ENCODE data around the gene GNG4. TPM values are rescaled to one million over a fixed set of nuclear protein-coding genes. Genes with fewer than 3 reads are reported as not detected.
"Not testable (repeated sequence)": the region's sequence is repeated elsewhere in the genome, so short reads cannot be mapped to it uniquely, and the experiment has no call there.

GNG4 gene
- total RNA-seq, 2 donors from 2014 or later: not detected

DNA sequence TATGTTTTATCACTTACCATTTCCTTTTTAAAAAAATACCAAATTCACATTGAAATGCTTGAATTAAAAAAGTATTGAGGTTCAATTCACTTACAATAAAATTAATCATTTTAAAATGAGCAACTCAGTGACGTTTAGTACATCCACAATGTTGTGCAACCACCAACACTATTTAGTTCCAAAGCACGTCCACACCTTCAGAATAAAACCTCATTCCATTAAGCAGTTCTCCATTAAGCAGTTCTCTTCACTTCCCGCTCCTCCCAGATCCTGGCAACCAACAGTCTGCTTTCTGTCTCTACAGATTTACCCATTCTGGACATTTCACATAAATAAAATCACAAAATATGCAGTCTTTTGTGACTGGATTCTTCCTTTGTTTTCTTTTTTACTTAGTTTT, 41.3 kb downstream of the GNG4 start:
- no peaks in the 10 kb centered on the region for H3K9me3 ChIP-seq (ENCODE audit: control insufficient read depth, low read length, poor library complexity, severe bottlenecking)
- H3K4me3 Mint-ChIP-seq: no peak overlapping the region
- peaks cover 5% of the 10 kb centered on the region for H3K4me1 Mint-ChIP-seq
- DNase-seq (no peak), ATAC-seq (no peak)
- H3K27me3 Mint-ChIP-seq: peaks cover 5% of the 10 kb centered on the region
- H3K27ac Mint-ChIP-seq: no peak overlapping the region
- peaks cover 2% of the 10 kb centered on the region for H3K36me3 Mint-ChIP-seq (ENCODE audit: low read depth)

DNA sequence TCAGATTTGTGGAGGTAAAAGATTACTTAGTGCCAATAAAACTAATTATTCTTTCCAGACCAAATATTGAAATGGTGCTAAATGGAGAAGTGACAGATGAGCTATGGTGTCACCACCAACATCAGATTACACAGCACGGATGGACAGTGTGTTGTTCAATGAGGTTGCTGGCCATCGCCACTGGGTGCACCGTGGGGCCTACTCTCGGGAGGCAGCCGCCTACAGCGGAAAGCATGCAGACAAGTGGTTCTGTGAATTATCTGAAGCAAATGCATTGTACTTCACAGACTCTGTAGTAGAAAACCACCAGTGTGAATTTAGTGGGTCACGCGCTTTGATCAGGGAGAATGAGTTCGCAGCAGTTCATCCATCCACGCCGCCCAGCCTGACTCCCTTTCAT, 42.3 kb downstream of the GNG4 start:
- H3K4me1 Mint-ChIP-seq: peaks cover 5% of the 10 kb centered on the region
- peaks cover 2% of the 10 kb centered on the region for H3K36me3 Mint-ChIP-seq (ENCODE audit: low read depth)
- DNase-seq: no peak
- no peak for ATAC-seq
- H3K9me3 ChIP-seq (ENCODE audit: control insufficient read depth, low read length, poor library complexity, severe bottlenecking): no peaks in the 10 kb centered on the region
- H3K27ac Mint-ChIP-seq: no peak overlapping the region
- H3K27me3 Mint-ChIP-seq: peaks cover 4% of the 10 kb centered on the region
- H3K4me3 Mint-ChIP-seq: no peak overlapping the region

DNA sequence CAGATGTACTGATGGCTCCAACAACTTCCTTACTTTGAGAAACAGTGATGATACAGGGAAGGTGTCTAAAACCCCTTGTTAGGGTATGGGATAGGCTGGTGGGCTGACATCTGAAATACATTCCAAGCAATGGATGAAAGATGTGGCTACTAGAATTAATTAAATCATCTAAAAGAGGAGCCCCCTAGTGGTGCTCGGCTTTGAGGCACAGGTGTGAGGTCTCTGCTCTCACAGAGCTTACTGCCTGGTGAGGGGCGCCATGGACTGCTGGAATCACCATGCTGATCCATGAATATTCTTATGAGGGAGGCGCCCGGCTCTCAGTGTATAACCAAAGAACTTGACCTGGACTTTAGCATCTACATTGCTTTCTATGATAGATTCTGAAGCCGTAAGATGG, 48.5 kb downstream of the GNG4 start:
- Mint-ChIP-seq H3K4me1 (peaks cover 5% of the 10 kb centered on the region), H3K4me3 (no peak overlapping the region)
- no peak for DNase-seq

DNA sequence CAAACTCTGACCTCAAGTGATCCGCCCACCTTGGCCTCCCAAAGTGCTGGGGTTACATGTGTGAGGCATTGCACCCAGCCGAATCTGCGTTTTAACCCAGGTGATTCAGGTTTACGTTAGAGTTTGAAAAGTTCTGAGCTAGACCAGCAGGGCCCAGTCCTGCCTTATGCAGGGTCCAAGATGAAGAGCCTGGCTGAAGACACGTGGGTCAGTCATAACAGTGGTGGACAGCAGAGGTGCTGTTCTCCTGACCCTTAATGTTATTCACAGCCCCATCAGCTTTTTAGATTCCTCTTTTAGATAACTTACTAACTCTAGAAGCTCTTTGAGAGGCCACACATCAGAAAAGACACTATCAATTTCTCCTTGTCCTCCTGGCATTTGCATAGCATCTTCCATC, 50.0 kb downstream of the GNG4 start:
- no peak overlapping the region for H3K4me3 Mint-ChIP-seq
- DNase-seq (no peak), ATAC-seq (no peak)
- no peaks in the 10 kb centered on the region for H3K9me3 ChIP-seq (ENCODE audit: control insufficient read depth, low read length, poor library complexity, severe bottlenecking)
- H3K36me3 Mint-ChIP-seq (ENCODE audit: low read depth): peaks cover 2% of the 10 kb centered on the region
- H3K4me1 Mint-ChIP-seq: peaks cover 5% of the 10 kb centered on the region
- H3K27ac Mint-ChIP-seq: no peak overlapping the region
- no peaks in the 10 kb centered on the region for H3K27me3 Mint-ChIP-seq

More for the DNA sequence above, 48.5 kb downstream of the GNG4 start:
- H3K36me3 Mint-ChIP-seq (ENCODE audit: low read depth): peaks cover 2% of the 10 kb centered on the region
- no peak overlapping the region for H3K27ac Mint-ChIP-seq
- ATAC-seq: no peak
- H3K9me3 ChIP-seq (ENCODE audit: control insufficient read depth, low read length, poor library complexity, severe bottlenecking): no peaks in the 10 kb centered on the region
- H3K27me3 Mint-ChIP-seq: no peaks in the 10 kb centered on the region

DNA sequence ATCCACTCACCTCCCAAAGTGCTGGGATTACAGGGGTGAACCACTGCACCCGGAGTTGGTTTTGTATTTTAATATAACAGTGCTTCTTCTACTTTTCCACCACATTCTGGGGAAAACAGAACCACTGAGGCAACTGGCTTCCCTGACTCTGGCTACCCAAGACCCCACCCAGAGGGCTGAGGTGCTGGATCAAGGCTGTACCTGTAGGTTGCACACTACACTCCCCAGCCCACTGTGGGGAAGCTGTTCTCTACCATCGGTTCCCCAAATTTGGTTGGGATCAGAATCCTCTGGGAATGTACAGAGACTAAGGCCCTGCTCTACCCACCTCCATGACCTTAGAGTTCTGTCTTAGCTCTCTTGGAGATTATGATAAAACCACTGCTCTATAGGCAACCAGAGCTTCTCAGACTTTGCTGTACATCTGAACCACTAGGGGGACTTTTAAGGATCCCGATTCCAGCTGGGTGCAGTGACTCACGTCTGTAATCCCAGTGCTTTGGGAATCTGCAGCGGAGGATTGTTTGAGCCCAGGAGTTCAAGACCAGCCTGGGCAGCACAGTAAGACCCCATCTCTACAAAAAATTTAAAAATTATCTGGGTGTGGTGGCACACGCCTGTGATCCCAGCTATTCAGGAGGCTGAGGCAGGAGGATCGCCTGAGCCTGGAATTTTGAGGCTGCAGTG, 51.6 kb downstream of the GNG4 start:
- peaks cover 9% of the 10 kb centered on the region for H3K27me3 Mint-ChIP-seq
- ATAC-seq: no peak
- DNase-seq: no peak
- H3K36me3 Mint-ChIP-seq (ENCODE audit: low read depth): no peaks in the 10 kb centered on the region
- H3K27ac Mint-ChIP-seq: no peak overlapping the region
- no peaks in the 10 kb centered on the region for H3K9me3 ChIP-seq (ENCODE audit: control insufficient read depth, low read length, poor library complexity, severe bottlenecking)
- no peak overlapping the region for H3K4me3 Mint-ChIP-seq
- no peaks in the 10 kb centered on the region for H3K4me1 Mint-ChIP-seq

DNA sequence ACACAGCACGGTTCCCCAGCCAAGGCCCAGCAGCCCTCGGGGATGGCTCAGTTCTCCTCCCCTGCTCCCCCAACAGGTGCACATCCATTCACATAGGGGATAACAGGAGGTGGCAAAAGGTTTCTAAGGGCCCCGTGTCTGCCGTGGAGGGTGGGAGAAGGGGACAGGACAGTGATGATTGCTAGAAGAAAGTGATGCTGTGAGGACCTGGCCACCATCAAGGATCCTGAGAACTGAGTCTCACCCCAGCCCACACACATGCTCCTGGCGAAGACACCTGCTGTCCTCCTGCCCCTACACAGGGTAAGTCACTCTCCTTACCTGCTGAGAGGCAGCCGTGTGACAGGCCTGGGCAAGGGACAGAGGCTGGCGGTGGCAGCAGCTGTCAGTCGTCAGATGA, 54.5 kb downstream of the GNG4 start:
- Mint-ChIP-seq H3K27me3 (peaks cover 22% of the 10 kb centered on the region), H3K4me1 (no peaks in the 10 kb centered on the region), H3K27ac (no peak overlapping the region), H3K4me3 (no peak overlapping the region), H3K36me3 (ENCODE audit: low read depth) (no peaks in the 10 kb centered on the region)
- ATAC-seq (no peak), DNase-seq (no peak)
- H3K9me3 ChIP-seq (ENCODE audit: control insufficient read depth, low read length, poor library complexity, severe bottlenecking): no peaks in the 10 kb centered on the region

DNA sequence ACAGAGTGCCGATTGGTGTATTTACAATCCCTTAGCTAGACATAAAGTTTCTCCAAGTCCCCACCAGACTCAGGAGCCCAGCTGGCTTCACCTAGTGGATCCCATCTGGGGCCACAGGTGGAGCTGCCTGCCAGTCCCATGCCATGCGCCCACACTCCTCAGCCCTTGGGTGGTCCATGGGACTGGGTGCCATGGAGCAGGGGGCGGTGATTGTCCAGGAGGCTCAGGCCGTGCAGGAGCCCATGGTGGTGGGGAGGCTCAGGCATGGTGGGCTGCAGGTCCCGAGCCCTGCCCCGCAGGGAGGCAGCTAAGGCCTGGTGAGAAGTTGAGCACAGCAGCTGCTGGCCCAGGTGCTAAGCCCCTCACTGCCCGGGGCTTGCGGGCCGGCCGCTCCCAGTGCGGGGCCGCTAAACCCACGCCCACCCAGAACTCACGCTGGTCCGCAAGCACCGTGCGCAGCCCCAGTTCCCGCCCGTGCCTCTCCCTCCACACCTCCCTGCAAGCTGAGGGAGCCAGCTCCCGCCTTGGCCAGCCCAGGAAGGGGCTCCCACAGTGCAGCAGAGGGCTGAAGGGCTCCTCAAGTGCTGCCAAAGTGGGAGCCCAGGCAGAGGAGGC, 55.2 kb downstream of the GNG4 start:
- H3K36me3 Mint-ChIP-seq (ENCODE audit: low read depth); H3K9me3 ChIP-seq (ENCODE audit: control insufficient read depth, low read length, poor library complexity, severe bottlenecking); H3K4me1 Mint-ChIP-seq; H3K4me3 Mint-ChIP-seq; DNase-seq; H3K27ac Mint-ChIP-seq; ATAC-seq: not testable (repeated sequence)
- peaks cover 22% of the 10 kb centered on the region for H3K27me3 Mint-ChIP-seq

DNA sequence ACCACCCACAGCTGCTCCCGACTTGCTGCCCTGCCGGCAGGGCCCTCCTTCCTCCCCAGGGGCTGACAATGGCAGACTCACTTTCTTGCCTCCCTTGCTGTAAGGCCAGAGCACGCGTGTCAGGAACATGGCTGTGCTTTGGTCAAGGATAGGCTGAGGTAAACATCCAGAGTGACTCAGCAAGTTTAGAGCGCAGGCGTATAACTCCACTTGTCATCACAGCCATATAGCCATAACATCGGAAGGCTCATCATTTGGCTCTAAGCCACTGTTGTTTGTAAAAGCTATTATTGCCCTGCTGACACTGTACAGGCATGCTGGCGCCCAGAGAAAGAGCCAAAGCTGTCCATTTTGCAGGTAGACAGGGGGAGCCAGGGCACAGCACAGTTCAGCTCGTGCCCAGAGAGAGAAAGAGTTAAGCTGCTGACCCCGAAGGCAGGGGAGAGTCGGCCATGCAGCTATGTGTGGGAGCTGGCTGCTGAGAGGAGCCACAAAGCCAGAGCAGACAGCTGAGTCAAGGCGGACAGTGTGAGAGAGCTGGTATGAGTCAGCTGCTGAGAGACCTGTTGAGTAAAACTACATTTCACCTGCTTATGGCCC, 60.6 kb downstream of the GNG4 start:
- Mint-ChIP-seq H3K4me3 (no peak overlapping the region), H3K36me3 (ENCODE audit: low read depth) (peaks cover 8% of the 10 kb centered on the region), H3K4me1 (no peaks in the 10 kb centered on the region), H3K27ac (no peak overlapping the region), H3K27me3 (peaks cover 39% of the 10 kb centered on the region)
- H3K9me3 ChIP-seq (ENCODE audit: control insufficient read depth, low read length, poor library complexity, severe bottlenecking): no peaks in the 10 kb centered on the region
- DNase-seq (no peak), ATAC-seq (no peak)

DNA sequence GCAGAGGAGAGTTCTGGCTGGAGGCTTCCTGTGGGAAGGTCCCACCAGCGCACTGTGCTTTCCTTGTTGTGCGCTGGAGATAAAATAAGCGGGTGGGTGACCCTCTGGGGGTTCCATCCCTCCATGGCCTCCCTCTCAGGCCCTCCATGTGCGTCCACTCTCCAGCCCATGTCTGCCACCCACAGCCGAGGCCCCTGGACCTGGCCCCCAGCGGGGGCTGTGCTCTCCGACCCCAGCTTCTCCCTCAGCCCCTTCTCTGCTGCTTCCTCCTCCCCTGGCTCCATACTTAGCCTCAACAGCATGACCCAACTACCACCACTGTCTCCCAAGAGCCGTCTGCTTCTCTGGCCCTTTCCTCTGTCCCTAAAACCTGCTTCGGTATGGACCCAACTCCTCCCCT, 61.4 kb downstream of the GNG4 start:
- no peak overlapping the region for H3K4me3 Mint-ChIP-seq
- ATAC-seq: no peak
- no peaks in the 10 kb centered on the region for H3K9me3 ChIP-seq (ENCODE audit: control insufficient read depth, low read length, poor library complexity, severe bottlenecking)
- no peak overlapping the region for H3K27ac Mint-ChIP-seq
- no peak for DNase-seq
- H3K4me1 Mint-ChIP-seq: no peaks in the 10 kb centered on the region
- H3K36me3 Mint-ChIP-seq (ENCODE audit: low read depth): peaks cover 8% of the 10 kb centered on the region
- H3K27me3 Mint-ChIP-seq: peaks cover 39% of the 10 kb centered on the region

DNA sequence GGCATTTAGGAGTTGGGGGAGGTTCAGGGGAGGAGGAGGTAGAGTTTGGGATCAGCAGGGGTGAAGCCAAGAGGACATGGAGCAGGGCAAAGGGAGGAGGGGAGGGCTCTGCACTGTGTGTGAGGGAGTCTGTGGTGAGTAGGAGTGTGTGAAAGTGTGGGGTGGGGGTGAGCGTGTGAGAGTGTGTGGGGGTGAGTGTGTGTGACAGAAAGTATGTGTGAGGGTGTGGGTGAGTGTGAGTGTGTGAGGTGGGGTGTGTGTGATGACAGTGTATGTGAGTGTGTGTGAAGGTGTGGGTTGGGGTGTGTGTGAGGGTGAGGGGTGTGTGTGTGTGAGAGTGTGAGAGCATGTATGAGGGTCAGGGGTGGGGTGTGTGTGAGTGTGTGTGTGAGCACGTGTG, 62.6 kb downstream of the GNG4 start:
- ATAC-seq (no peak), DNase-seq (no peak)
- Mint-ChIP-seq H3K4me1 (no peaks in the 10 kb centered on the region), H3K27me3 (peaks cover 42% of the 10 kb centered on the region), H3K4me3 (no peak overlapping the region), H3K36me3 (ENCODE audit: low read depth) (peaks cover 8% of the 10 kb centered on the region), H3K27ac (no peak overlapping the region)
- no peaks in the 10 kb centered on the region for H3K9me3 ChIP-seq (ENCODE audit: control insufficient read depth, low read length, poor library complexity, severe bottlenecking)

DNA sequence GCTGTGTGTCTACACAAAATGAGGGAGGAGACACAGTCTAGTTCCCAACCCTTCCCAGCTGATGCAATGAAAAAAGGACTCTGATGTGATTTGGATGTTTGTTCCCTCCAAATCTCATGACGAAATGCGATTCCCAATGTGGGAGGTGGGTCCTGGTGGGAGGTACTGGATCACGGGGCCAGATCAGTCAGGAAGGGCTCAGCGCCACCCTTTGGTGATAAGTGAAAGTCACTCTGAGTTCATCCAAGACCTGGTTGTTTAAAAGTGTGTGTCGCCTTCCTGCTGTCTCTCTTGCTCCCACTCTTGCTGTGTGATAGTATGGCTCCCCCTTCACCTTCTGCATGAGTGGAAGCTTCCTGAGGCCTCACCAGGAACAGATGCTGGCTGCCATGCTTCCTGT, 63.2 kb downstream of the GNG4 start:
- no peak for ATAC-seq
- DNase-seq: no peak
- no peak overlapping the region for H3K27ac Mint-ChIP-seq
- H3K9me3 ChIP-seq (ENCODE audit: control insufficient read depth, low read length, poor library complexity, severe bottlenecking): no peaks in the 10 kb centered on the region
- H3K36me3 Mint-ChIP-seq (ENCODE audit: low read depth): peaks cover 8% of the 10 kb centered on the region
- no peak overlapping the region for H3K4me3 Mint-ChIP-seq
- H3K27me3 Mint-ChIP-seq: peaks cover 37% of the 10 kb centered on the region
- H3K4me1 Mint-ChIP-seq: no peaks in the 10 kb centered on the region

DNA sequence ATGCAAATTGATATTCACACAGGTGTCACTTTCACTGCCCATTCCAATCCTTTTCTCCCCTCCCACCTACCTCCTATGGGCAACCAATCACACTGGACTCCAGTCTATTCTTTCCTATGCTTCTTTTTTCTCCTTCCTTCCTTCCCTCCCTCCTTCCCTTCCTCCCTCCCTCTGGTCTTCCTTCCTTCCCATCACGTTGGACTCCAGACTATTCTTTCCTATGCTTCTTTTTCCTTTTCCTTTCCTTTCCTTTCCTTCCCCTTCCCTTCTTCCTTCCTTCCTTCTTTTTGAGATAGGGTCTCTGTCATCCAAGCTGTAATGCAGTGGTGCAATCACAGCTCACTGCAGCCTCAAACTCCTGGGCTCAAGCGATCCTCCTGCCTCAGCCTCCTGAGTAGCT, 64.6 kb downstream of the GNG4 start:
- Mint-ChIP-seq H3K27ac (no peak overlapping the region), H3K4me3 (no peak overlapping the region), H3K27me3 (peaks cover 34% of the 10 kb centered on the region), H3K36me3 (ENCODE audit: low read depth) (peaks cover 8% of the 10 kb centered on the region), H3K4me1 (no peaks in the 10 kb centered on the region)
- DNase-seq: no peak
- no peak for ATAC-seq
- H3K9me3 ChIP-seq (ENCODE audit: control insufficient read depth, low read length, poor library complexity, severe bottlenecking): no peaks in the 10 kb centered on the region

DNA sequence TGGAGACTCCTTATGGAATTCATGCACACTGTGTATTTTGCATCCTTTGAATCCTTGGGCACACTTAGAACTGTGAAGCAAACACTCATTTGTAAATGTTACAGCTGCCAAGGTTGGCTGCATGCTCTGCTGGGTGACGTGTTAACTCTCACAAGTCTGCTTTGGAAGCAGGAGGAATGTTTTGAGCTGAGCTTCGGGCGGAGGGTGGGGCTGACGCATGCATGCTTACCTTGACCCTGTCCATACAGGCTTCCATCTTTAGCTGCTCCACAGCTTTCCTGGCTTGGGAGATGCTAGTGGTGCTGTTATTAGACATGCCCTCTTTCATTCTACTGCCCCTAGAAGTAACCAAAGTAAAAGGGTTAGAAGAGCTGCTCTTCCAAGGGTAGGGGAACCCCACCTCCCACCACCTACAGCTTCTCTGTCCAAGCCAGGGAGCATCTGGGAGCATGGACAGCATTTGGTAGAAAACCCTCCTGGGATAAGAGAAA, 66.0 kb downstream of the GNG4 start:
- no peak for DNase-seq
- Mint-ChIP-seq H3K4me3 (no peak overlapping the region), H3K27me3 (peaks cover 34% of the 10 kb centered on the region), H3K36me3 (ENCODE audit: low read depth) (peaks cover 5% of the 10 kb centered on the region), H3K4me1 (no peaks in the 10 kb centered on the region), H3K27ac (no peak overlapping the region)
- H3K9me3 ChIP-seq (ENCODE audit: control insufficient read depth, low read length, poor library complexity, severe bottlenecking): no peaks in the 10 kb centered on the region
- ATAC-seq: no peak

DNA sequence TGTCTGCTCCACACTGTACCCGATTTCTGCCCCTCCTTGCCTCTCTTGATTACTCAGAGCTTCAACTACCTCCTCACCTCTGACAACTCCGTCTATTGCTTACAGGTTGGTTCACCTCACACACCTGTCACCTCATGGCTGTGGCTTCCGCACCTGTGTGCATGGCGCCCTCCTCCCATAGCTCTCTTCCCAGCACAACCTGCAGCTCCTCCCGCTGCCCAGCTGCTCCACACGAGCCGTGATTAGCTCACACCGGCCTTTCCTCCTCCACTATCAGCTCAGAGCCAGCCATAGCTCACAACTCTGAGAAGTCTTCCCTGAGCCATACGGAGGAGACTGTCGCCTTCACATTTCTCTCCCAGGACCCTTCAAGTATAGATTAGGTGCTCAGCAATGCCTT, 67.5 kb downstream of the GNG4 start:
- peaks cover 43% of the 10 kb centered on the region for H3K27me3 Mint-ChIP-seq
- no peak overlapping the region for H3K27ac Mint-ChIP-seq
- no peak overlapping the region for H3K4me3 Mint-ChIP-seq
- no peaks in the 10 kb centered on the region for H3K9me3 ChIP-seq (ENCODE audit: control insufficient read depth, low read length, poor library complexity, severe bottlenecking)
- ATAC-seq: no peak
- H3K4me1 Mint-ChIP-seq: no peaks in the 10 kb centered on the region
- H3K36me3 Mint-ChIP-seq (ENCODE audit: low read depth): peaks cover 6% of the 10 kb centered on the region
- DNase-seq: no peak
